Loucy (cell line): ENCODE data around the gene ACBD7.

Experiments
- CTCF ChIP-seq: fragments of 200-600 bp; sonication (generic); conservative IDR thresholded peaks from 2 replicates; pipeline ENCODE4 v1.5.1; 2014; ENCODE audit warnings: mild to moderate bottlenecking, antibody characterized with exemption, low read length
- EZH2phosphoT487 ChIP-seq: fragments of 200-600 bp; IDR thresholded peaks from 2 replicates; pipeline ENCODE4 v1.6.1; 2018; ENCODE audit warnings: antibody characterized with exemption, mild to moderate bottlenecking, moderate library complexity, borderline replicate concordance

GRCh38 chr10:15058689-15059088 lies 29.9 kb downstream of the ACBD7 start:
- TF ChIP-seq CTCF (no peak), EZH2phosphoT487 (no peak)
